HG02970 (cell line): ENCODE measurements around the gene OR12D1.
"Not testable (repeated sequence)": the region's sequence is repeated elsewhere in the genome, so short reads cannot be mapped to it uniquely, and the experiment has no call there.

Experiments used
- ATAC-seq: cut with Tn5 transposase; IDR thresholded peaks from one replicate; pipeline ENCODE4 v1.9.1; 2021; ENCODE audit warnings: mild to moderate bottlenecking, moderate library complexity, moderate number of reproducible peaks; ENCODE audit not compliant: unreplicated experiment, low FRiP score

The OR12D1 gene

GRCh38 chr6:29414588-29414987 lies at the start of gene OR12D1:
OR12D1 (plus strand) TSS chr6:29414928.
- no peak for ATAC-seq

GRCh38 chr6:29368765-29369164 lies 46.0 kb upstream of the OR12D1 start, which contains the start of gene OR5V1:
OR5V1 (minus strand) TSS chr6:29368865; CDS start chr6:29356195, 12,670 bp downstream.
- no peak for ATAC-seq

DNA sequence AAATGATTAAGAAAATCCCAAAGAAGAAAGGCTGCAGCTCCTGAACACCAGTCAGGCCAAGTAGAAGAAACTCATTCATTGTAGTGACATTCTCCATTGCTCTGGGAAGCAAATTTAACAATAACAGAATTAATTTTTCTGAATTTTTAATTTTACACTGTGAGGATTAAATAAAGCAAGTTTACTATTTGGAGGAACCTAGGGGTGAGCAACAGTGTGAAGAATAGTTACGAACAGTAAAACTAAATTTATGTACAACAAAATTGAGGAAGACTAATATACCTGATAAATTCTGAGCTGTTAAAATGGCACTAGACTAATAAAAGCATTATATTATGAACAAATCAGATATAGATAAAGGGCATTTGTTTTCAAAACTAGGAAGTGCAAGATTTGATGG lies 39.5 kb upstream of the OR12D1 start, which contains the start of gene OR12D3:
Gene OR12D3, minus strand, starts transcription at position 101 of the 400 bp plus-strand sequence. Its CDS starts 4 bp downstream, at position 97.
- no peak for ATAC-seq

- no peak for ATAC-seq
Observed at GRCh38 chr6:29376003-29376402, 38.7 kb upstream of the OR12D1 start.

DNA sequence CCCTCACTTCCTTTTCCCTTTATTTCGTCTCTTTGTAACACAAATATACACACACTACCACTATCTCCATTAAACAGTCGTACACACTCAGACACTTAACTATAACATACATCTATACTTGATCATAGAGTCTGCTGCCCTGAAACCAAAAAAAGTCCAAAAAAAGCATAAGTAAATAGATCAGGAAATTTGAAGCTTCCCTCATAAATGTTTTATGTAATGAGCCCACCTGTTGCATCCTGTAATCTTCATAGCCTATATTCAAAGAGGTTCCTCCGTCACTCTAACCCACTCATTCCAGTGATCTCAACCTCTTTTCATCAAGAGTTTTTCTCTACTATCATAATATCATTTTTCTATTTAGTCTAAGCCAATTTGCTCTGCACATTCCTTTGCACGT lies 26.2 kb upstream of the OR12D1 start:
- ATAC-seq = no peak

- no peak for ATAC-seq
Observed at GRCh38 chr6:29395331-29395730, 19.4 kb upstream of the OR12D1 start, which contains the start of gene OR12D2. OR12D2 (plus strand) TSS chr6:29395631; CDS start chr6:29396700, 1,069 bp downstream.

- no peak for ATAC-seq
Observed at GRCh38 chr6:29399525-29399924, 15.2 kb upstream of the OR12D1 start.

GRCh38 chr6:29403801-29404200 lies 10.9 kb upstream of the OR12D1 start:
- no peak for ATAC-seq

DNA sequence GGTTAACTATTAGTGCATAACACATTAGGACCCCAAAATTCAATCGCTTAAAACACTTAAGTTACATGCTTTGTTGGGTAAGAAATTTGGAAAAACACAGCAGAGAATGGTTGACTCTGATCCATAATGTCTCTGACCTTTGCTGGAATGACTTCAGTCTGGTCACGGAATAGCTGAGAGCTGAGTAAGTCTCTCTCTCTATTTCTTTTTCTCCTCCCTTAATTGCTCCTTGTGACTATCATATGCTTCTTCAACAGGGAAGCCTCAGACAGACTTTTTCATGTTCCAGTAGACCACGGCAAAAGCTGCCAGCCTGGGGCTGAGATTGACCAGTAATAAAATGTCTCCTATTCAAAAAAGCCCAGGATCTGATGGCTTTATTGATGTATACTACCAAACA lies 4.8 kb downstream of the OR12D1 start:
- no peak for ATAC-seq

GRCh38 chr6:29424168-29424567 lies 9.4 kb downstream of the OR12D1 start:
- no peak for ATAC-seq

DNA sequence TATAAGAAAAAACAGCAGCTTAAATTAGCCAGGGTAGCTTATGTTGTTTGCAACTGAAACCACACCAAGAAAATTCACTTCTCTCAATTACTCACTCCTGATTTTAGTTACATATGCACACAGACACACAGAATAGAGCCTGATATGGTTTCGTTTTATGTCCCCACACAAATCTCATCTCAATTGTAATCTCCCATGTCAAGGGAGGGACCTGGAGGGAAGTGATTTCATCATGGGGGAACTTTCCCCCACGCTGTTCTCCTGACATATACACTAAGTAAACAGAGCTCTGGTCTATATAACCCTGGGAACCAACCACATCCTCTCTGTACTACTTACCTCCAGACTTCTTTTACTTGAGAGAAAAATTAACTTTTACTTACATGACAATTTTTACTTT lies 9.8 kb downstream of the OR12D1 start:
- no peak for ATAC-seq

DNA sequence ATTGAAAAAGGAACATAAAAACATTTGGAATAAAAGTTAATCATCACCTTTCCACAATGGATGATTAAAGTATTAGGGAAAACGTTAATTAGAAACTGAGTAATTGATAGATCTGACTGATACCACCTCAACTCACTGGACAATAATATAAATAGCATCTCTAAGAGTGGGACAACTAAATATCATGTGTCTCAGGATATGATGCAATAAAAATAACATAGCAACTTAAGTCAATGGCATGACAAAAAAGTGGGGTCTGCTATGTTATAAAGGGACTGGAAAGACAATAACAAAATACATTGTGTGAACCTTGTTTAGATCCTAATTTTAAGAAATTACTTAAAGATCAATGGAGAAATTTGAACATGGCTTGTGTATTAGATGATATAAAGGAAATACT lies 10.3 kb downstream of the OR12D1 start:
- ATAC-seq = no peak

GRCh38 chr6:29426654-29427053 lies 11.9 kb downstream of the OR12D1 start:
- no peak for ATAC-seq

DNA sequence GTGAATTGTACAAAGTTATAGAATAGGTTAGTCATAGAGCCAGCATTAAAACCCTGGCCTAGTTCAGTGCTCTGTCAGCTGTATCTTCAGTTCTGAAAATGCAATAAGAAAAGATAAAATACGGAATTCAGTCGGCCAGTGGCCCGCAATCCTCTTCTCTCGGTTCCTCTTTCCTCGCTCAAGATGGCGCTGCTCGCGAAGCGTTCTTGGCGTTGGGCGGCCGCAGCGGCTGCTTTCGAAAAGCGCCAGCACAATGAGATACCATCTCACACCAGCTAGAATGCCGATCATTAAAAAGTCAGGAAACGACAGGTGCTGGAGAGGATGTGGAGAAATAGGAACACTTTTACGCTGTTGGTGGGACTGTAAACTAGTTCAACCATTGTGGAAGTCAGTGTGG lies 22.0 kb downstream of the OR12D1 start:
- not testable (repeated sequence) for ATAC-seq

DNA sequence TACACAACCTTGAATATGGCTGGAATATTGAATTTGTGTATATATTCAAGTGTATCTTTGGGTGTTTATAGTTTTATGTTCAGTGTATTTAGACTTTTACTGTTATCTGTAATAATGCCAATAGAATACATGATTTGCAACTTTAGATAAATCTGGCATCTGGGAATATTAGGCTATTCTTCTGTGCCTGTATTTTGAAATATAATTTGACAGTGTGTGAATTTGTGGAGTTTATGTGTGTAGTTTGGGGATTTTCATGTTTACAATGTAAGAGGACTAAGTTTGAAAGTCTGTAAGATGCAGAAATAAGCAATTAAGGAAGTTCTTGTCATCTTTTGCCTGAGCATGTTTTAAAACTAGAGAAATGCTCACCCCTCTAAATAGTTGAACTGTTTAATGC lies 24.3 kb downstream of the OR12D1 start, which contains the start of gene OR10C1:
Gene OR10C1, plus strand, starts transcription at position 301 of the 400 bp plus-strand sequence. CDS start 710 bp downstream, outside the sequence.
- no peak for ATAC-seq

- no peak for ATAC-seq
Observed at GRCh38 chr6:29442719-29443118, 28.0 kb downstream of the OR12D1 start.

GRCh38 chr6:29444031-29444430 lies 29.3 kb downstream of the OR12D1 start:
- ATAC-seq = not testable (repeated sequence)

GRCh38 chr6:29447670-29448069 lies 32.9 kb downstream of the OR12D1 start:
- ATAC-seq = no peak

- no peak for ATAC-seq
Observed at GRCh38 chr6:29451471-29452193, 36.9 kb downstream of the OR12D1 start.

DNA sequence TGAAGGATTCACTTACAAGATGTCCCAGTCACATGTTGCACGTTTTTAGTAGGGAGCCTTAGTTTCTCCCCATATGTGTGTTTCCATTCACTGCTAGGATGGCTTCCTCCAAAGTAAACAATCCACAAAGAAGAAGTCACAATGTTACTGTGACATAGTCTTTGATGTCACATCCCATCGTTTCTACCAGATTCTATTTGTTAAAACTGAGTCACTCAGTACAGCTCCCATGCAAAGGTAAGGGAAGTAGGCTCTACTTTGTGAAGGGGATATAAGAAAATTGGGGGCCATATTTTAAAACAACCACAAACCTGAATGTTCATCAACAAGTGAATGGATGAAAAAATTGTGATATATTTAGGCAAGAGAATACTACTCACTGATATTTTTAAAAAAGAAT lies 42.2 kb downstream of the OR12D1 start, which contains the start of the genes OR11A1 and OR2H1:
Gene OR11A1, minus strand, starts transcription at position 101 of the 400 bp plus-strand sequence. CDS start 29,430 bp downstream, outside the sequence.
Gene OR2H1, plus strand, starts transcription at position 185 of the 400 bp plus-strand sequence. CDS start 4,615 bp downstream, outside the sequence.
- no peak for ATAC-seq

GRCh38 chr6:29461021-29461814 lies 46.5 kb downstream of the OR12D1 start:
- ATAC-seq = no peak
